GM19463 (cell line): Measurements from ENCODE around the gene PAMR1.
"Not testable (repeated sequence)": the region's sequence is repeated elsewhere in the genome, so short reads cannot be mapped to it uniquely, and the experiment has no call there.

ENCODE experiments used
- ATAC-seq: cut with Tn5 transposase; IDR thresholded peaks from one replicate; pipeline ENCODE4 v1.9.1; 2021; ENCODE audit warnings: mild to moderate bottlenecking, moderate library complexity; ENCODE audit not compliant: unreplicated experiment

The PAMR1 gene

DNA sequence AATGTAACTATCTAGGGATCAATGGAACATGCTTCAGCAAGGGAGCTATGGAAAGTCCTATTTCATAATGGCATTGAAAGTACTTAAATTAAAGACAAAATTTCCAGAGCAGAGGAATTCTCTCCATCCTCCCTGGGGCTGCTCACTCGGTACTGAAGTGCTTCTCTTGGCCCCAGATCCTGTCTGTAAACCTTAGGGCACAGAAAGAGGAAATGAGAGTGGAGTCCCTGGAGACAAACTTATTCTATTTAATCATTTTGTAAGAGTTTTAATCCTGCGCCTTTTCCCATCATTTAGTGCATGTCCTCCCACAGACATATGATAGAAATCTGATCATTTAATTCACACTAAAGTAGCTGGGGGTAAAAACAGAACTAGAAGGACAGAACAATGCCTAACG is 20.9 kb upstream of the PAMR1 start:
- ATAC-seq: no peak

DNA sequence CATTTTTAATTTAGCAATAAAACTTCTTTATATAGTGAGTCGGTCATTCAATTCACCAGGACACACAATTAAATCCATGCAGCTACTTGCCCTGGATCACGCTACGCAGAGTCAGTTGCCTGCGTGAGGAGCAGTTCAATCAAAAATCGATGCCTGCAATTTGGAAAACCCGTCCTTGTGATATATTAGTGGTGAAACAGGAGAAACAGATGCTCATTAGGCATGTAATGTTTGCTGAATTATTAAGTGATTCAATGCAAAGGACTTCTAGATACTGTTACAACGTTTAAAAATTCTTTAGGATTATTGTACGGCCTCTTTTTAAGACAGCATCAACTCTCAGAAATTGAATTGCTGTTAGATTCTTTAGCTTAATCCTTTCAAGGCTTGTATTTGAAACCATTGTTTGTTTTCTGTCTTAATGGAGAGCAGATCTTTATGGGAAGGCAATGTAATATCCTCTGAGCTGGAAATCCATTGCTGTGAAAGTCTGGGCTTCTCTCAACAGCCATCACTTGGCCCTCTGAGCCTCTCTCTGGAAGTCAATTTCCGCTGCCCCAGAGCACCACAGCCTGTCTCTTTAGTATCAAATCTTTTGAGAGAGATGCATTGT is 20.1 kb upstream of the PAMR1 start:
- no peak for ATAC-seq

DNA sequence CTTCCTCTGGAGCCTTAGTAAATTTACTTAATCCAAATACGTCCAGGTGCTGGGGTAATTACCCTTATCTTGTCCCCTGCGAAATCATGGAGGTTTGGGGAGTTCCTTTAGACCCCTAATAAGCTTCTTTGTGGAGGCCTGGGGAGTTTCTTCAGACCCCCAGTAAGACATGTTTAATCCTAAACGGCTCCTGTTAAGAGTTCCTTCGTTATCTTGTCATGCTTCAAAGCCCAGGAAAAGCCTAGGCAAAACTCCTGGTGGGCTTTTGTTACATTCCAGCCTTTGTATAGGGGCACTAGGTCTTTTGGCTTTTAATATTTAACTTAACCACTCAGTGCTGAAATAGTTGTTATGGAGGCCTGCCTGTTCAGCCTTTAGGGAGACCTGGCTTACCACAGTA is 18.1 kb upstream of the PAMR1 start:
- ATAC-seq: no peak

DNA sequence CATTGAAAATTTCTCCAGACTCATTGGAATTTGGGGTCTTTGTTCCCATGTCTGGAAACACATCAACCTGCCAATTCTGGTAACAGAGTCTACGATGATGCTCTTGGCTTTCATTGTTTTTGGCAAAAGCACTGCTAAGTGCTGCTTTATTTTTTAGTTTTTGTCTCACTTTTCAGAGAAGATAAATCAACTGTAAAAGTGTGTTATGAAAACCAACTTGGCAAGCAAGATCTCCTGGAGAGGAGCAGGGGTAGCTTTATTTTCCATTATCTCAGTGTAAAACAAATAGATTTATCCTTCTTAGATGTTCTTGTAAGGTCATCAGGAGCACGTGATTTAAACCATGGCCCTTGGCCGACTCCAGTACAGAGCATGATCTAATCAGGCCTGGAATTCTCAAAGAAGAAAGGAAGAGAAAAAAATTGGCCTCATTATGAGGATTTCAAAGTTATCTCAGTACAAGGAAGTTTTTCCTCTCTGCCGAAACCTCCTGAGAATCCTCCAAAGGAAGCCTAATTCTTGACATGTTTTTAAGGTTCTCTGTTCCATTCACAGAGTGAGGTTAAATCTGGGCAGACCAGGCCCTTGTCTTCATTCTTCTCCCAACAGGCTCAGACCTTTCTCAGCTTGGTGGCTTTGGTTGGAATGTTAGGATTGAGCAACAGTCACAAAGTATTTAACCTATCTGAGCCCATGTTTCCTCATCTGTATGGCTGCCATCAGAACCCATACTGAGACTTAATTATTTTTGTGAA is 16.4 kb upstream of the PAMR1 start:
- no peak for ATAC-seq

DNA sequence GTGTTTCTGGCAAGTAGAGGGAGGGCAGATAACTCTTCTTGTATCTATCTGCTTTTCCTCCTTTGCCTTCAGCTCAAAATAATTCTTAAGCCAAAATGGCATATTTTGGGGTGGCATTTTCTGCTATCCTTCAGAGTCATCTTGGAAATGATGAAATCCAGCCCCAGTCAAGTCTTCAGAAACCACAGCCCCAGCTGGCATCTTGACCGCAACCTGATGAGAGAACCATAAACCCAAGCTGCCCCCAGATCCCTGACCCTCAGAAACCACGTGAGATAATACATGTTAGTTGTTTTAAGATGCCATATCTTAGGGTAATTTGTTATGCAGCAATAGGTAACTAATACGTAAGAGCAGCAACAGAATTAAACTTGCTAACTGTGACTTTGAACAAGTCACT is 15.1 kb upstream of the PAMR1 start:
- no peak for ATAC-seq

DNA sequence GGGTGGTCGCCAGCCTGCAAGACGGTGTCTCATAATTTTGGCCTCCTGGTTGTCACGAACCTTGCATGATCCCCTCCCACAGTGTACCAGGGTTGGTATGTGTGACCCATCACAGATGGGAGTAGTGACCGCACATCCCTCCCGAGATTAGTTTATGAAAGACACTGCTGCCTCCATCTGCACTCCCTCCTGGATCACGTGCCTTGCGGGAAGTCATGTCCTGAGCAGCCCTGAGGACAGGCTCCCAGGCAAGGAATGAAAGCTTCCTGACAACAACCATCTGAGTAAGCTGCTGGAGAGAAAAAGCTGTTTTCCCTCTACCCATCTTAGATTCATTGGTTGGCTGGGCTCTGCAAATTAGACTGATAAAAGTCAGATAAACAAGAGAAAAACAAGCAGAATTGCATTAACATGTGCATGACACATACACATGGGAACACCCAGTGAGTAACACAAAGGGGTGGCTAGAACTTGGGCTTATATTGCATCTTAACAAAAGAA is 14.4 kb upstream of the PAMR1 start:
- no peak for ATAC-seq

DNA sequence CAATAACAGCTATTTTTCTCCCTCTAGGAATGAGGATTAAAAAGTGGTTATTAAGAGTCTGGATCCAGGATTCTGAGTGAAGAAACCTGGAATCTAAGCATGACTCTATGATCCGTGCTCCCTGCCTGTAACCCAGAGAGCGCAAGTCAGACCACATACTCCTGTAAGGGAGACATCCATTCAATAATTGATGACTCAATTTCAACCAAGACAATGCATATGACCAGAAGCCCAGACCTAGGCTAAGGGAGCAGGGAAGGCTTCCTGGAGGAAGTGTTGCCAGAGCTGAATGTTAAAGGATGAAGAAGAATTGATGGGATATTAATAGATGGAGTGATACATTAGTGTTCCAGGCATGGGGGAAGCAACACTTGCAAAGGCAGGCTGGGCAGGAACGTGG is 13.8 kb upstream of the PAMR1 start:
- ATAC-seq: no peak

DNA sequence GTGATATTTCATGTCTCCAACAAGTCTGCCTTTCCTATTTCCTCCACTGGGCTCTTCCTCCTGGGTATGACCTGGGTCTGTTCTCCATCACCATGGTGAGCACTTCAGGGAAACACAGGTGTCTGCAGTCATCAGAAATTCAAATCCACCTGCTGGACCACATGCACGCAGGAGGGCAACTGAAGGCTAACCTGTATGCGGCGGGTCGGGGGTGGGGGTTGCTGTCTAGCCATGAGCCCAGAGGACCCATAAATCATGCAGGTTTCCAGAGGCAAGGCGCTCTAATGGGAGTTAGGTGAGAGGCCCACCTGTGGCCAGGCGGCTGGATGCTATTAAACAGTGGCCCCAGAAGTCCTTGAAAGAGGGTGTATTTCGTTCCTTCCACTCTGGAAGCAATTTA is 11.1 kb upstream of the PAMR1 start:
- no peak for ATAC-seq

DNA sequence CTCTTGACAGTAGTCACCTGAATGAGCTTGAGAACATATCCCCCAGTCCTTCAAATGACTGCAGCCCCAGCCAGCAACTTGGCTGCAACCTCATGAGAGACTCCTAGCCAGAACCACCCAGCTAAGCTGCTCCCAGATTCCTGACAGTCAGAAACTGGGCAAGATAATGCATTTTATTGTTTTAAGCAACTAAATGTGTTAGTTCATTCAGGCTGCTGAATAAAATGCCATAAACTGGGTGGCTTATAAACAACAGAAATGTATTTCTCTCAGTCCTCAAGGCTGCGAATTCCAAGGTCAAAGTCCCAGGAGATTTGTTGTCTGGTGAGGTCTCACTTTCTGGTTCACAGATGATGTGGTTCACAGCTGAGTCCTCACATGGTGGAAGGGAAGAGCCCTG is 5.8 kb upstream of the PAMR1 start:
- no peak for ATAC-seq

DNA sequence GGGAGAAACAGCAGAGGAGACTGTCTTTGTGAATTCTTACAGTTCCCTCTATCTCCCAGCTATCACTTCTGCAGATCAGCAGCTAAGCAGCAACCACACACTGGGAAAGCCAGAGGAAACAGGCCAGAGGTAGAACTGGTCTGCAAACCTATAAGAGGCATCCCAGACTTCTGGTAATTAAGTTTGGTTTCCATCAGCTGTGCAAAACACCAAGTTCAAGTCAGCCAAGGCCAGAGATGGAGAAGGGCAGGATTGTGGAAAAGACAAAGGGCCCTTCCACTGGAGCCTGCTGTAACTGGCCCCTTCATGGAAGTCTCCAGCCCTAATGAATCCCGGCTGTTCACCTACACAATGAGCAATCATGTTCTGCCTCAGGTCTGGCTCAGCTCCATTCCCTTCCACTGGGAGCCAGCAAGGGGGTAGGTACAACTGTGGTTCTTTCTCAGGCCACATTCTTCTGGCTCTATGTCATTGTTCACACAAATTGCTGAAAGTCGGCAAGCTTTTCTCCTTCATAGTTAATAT is 4.6 kb upstream of the PAMR1 start:
- ATAC-seq: no peak

DNA sequence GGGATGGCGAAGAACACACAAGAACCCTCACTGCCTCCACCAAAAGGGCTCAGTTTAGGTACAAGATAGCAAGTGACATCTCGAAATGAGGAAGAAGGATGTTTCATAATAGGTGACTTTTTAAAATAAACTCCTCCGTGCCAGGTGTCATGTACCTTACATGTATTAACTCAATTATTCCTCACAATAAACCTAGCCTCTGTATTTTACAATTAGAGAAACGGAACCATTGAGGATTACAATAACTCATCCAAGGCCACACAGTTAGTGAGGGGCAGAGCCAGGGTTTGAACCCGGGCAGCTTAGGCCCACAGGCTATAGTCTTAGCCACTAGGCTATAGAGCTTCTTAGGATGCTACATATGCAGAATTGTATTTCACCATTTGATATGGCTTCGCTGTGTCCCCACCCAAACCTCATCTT is 965 bp upstream of the PAMR1 start:
- no peak for ATAC-seq

DNA sequence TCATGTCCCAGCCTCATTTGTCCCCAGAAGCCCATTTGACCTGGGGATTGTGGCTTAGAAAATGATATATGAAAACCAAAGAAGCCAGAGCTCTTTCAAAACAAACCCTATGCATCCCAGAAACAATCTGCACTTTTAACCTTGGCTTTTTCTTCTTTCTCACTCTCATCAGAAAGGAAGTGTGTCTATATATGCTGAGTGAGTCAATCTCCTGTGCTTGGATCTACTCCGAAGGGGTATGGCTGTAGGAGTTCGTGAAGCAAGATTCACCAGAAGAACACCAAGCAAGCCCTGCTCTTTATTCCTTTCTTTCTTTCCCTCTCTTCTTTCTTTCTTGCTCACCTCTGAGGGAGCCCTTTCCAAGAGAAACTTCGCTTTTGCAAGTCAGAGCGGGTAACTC is 636 bp downstream of the PAMR1 start:
- no peak for ATAC-seq

DNA sequence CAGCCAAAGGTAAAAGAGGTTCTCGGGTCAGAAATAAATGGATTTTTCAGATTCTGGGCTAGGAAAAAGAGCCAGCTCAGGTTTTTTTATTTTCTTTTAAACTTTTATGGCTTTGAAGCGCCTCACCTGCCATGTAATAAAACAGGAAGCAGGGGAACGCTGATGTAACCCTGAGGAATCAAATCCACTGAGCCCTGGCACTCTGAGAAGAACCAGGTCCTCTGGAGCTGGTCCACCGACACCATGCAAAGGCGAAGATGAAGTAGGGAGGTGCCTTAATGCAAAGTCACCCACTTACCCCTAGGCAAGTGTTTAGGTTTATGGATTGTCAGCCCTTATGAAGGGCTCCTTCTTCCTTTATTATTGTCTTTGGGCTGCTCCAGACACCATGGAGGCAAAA is 1.6 kb downstream of the PAMR1 start:
- ATAC-seq: no peak

DNA sequence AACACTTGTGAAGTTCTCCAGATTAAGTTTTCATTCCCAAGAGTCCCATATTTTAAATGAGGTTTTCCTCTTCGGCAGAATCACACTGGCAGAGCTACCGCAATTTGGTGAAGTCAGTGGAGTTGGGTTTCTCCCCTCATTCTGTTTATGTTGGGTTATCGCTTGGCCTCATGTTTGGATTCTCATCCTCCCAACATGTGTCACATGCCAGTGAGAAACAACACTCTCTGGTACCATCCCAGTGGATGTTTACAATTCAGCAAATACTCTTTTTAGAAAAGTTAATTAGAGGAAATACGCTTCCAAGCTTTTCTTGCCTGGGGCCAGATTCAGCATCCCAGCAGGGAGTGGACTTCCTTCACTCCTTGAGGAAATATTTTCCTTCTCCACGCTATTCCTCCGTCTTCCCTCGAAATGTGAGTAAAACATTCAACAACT is 2.1 kb downstream of the PAMR1 start:
- no peak for ATAC-seq

DNA sequence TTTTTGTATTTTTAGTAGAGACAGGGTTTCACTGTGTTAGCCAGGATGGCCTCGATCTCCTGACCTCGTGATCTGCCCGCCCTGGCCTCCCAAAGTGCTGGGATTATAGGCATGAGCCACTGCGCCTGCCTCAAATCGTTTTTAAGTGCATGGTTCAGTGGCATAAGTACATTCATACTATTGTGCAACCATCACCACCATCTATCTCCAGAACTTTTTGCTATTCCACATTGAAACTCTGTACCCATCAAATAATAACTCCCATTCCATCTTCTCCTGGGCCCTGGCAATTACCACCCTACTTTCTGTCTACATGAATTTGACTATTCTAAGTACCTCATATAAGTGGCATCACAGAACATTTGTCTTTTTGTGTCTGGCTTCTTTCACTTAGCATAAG is 3.3 kb downstream of the PAMR1 start:
- not testable (repeated sequence) for ATAC-seq

DNA sequence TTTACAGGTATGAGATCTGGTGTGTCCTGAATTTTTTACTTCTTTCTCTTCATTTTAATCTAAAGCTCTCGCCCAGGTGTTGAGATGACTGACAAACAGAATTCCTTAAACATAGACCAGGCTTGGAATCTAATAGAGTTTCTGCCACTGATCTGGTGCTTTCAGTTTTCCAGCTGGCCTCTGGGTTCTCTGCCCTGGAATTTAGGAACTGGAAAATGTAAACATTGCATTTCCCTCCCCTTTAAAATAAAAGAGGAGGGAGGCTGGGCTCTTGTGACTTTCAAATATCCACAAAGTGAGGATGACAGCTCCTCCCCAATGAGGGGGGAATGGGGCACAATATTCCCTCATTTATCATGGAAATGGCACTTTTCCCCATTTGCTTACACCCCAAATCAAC is 5.0 kb downstream of the PAMR1 start:
- no peak for ATAC-seq

DNA sequence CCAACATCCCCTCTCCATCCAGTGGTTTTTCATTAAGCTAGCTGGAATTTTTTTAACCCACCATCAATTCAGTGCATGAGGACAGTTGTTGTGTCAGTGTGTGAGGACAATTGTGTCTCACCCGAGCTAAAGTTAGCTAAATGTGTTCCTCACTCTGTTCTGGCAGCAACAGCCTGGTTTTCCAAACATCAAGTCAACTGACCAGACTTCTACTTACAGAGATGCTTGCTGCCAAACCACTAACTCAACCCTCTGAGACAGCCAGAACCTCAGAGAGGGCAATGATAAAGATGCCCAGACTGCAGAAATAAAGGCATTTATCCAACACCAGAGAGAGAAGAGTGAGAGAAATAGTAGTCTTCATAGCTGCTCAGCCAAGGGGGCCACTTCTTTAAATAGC is 6.7 kb downstream of the PAMR1 start:
- ATAC-seq: no peak

DNA sequence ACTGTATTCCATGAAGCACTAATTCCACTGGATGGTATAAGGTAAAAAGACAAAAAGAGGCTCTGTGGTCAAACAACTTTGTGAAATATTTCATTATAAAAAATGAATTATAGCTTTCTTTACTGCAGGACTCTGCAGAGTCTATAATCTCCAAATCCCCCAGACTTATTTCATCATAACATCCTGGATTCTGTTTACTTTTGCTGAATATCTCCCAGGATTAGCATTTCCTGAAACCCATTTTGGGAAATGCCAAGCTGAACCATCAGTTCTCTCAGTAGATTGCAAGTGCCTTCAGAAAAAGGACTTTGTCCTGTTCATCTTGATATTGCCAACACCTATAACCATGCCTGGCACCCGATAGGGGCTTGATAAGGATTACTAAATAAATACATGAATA is 7.9 kb downstream of the PAMR1 start:
- no peak for ATAC-seq

DNA sequence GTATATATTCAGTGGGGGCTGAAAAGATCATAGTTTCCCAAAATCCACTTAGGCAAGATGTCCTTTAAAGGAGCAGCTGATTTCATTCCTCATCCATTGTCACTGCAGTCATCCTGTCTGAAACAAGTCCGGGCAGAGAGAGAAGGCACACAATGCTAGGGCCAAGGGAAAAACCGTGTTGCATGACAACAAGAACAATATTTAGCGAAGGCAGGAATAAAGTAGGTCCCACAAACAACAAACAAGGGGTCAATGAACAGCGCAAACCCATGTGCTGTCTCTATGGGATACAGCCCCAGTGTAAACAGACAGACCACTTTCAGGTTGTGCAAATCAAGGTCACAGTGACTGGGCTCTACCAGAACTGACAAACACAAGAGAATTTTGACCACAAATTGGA is 9.0 kb downstream of the PAMR1 start:
- no peak for ATAC-seq

DNA sequence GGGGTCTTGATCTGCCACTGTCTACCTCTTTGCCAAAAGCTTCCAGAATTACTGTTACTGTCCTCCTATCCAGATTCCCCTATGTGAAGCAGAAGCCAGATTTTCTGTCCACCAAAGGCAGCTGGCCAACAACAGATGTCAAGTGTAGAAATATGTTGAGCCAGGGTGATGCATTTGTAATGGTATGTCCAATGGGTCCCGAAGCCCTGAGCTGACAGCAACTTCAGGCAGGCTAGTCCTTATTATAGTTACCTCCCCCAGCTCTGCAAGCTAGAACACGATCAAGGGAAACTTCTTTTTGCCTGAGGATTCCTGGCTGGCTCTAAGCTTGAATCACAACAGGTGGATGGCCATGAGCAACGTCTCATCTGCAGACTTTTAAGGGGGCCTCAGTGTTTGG is 10.2 kb downstream of the PAMR1 start:
- no peak for ATAC-seq

DNA sequence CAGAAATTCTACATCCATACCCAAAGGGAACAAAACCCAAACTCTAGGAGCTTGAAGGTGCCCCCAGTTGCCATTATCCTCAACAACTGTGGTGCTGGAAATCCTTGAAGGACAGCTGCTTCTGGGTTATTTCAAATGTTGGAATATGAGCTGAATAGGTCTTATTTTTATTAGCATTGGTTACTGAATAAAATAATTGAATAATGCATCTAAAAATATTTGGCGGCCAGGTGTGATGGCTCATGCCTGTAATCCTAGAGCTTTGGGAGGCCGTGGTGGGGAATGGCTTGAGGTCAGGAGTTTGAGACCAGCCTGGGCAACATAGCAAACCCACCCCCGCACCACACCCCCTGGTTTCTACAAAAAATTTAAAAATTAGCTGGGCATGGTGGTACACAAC is 10.9 kb downstream of the PAMR1 start:
- no peak for ATAC-seq

DNA sequence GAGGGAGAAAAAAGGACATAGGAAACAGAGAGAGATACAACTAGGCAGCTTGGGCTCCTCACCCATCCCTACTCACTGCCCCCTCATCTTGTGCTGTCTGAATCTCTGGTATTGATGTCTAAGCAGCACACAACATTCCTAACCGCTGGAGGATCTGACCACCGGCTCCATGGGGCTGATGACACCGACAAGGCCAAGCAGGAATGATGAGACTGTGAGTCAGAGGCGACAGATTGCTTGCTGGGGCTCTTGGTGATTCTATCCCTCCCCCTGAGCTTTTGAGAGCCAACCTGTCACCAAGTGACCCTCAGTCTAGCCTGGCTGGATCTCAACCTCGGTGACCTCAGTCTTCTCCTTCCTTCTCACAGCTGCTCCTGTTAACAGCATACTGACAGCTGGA is 13.8 kb downstream of the PAMR1 start:
- ATAC-seq: no peak
